ENCODE results near the gene OR2T1. TPM values are rescaled to one million over a fixed set of nuclear protein-coding genes. Genes with fewer than 3 reads are reported as not detected.
"Not testable (repeated sequence)": the region's sequence is repeated elsewhere in the genome, so short reads cannot be mapped to it uniquely, and the experiment has no call there.

The OR2T1 gene
- polyA plus RNA-seq, 3 donors: not detected

DNA sequence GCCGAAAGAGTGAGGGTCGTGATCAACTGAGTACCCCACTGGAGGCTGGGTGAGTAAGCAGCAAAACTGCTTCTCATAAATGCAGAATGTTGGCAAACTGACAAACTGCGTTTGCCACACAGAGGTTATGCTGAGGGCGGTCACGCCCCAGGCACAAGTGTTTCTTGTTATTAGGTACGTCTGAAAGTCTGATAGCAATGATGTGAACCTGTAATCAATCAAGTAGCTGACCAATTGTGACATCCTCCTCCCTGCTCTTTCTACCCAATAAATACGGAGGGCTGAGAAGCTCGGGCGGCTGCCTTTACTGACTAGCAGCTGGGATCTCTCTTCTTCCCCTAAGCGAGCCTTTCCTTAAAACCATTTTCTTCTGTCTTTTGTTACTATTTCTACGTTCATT lies 28.8 kb downstream of the OR2T1 start:
- not testable (repeated sequence) for DNase-seq (ENCODE audit: extremely low read depth in 1 of 11, low read depth in 9 of 11, low spot score in 4 of 11)

DNA sequence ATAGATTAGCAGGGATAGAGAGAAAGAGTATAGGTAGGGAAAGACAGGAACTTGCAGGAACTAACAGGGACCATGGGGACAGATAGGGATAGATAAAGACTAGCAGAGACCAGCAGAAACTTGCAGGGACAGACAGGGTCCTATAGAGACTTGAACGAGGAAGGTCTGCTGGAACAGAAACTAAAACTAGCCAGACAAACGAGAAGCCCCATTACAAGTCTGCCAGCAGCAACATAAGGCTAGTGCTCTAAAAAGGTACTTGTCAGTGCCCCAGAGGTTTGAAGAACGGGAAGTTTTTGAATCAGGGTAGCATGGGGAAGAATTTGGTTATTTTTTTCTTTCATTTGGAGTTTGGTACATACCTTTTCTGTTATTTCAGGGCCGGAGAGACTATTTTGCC lies 29.4 kb downstream of the OR2T1 start:
- DNase-seq (ENCODE audit: extremely low read depth in 1 of 11, low read depth in 9 of 11, low spot score in 4 of 11): not testable (repeated sequence)

DNA sequence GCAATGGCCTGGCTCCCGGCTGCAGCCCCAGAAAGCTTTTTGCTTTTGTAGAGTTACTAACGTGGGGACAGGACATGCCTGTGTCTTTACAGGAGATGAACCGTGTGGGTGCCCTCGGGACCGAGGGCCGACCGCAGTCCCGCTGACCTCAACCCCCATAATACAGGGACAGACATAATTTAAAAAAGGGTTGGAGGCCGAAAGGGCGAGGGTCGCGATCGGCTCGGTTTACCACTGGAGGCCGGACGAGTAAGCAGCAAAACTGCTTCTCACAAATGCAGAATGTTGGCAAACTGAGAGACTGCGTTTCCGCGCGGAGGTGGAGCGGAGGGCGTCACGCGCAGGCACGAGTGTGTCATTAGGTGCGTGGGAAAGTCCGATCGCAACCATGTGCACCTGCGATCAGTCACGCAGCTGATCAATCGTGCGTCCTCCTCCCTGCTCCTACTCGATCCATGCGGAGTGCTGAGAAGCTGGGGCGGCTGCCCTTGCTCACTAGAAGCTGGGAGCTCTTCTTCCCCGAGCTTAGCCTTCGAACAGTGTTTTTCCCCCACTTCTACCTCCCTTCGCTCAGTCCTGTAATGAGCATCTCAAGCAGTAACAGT lies 31.1 kb downstream of the OR2T1 start:
- DNase-seq (ENCODE audit: extremely low read depth in 1 of 11, low read depth in 9 of 11, low spot score in 4 of 11): not testable (repeated sequence)

DNA sequence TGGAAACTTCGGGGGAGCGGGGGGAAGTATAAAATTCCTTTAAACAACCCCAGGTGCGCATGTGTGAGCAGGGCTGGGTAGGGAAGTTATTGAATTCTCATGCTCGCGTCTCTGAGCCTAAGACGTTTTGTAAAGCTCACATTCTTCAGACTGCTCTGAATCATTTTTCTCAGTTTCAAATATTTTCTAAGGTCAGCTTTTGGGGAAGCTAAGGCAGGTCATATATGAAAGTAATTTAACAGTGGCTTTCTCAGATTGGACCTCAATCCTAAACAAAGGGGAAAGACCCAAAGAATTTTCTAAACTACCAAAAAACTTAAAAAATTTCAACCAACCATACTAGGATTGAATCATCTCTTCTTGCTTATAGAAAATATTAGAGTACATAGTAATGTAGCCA lies 32.1 kb downstream of the OR2T1 start:
- not testable (repeated sequence) for DNase-seq (ENCODE audit: extremely low read depth in 1 of 11, low read depth in 9 of 11, low spot score in 4 of 11)

DNA sequence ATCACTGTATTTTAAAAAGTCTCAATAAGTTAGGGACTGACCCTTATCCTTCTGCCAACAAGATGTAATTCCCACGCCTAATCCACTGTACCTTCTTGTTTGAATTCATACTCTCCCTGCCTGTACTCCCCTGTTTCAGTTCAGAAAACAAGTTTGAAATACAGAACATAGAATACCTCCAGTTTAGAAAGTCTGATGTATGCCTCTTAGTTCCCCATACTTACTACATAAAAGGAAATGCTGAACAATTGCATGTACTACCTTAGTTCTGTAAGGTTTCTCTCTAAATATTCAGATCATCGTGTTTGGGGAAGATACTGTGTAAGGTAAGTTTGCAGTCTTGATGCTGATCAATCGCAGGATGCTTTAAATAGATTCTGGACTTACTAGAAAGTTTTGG lies 33.5 kb downstream of the OR2T1 start:
- DNase-seq (ENCODE audit: extremely low read depth in 1 of 11, low read depth in 9 of 11, low spot score in 4 of 11): not testable (repeated sequence)

DNA sequence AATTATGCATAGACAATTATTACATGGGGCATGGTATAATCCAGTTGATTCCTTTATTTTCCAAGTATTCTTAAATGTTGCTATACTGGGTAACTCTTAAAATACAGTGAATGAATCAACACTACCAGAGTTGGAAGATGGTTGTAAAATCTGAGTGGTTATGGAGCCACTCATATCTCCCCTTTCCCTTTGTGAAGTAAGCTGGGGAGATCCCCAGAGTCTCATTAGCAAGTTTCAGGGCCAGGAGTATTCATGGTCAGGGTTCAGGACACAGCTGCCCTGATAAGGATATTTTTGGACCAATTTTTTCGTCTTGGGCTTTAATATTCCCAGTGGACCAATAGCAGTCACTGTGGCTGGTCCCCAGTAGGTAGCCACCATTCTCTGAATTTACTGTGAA lies 35.8 kb downstream of the OR2T1 start:
- DNase-seq (ENCODE audit: extremely low read depth in 1 of 11, low read depth in 9 of 11, low spot score in 4 of 11): not testable (repeated sequence)

DNA sequence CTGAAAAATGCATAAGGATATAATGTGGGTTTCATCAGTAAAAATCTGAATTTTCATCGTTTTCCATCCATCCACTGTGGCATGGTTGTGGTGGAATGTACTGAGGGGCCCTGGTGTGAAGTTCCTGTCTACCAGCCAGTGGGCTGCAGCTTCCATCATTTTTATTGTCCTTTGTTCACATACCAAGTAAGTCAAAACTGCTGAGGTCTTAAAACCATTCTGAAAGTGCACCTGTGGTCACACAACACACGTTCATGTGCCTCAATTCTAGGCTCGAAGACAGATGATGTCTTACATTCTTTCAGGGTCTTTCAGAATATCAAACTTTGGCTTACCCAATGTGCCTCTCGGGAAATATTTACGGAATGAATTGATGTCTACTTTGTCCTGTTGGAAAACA lies 36.4 kb downstream of the OR2T1 start:
- DNase-seq (ENCODE audit: extremely low read depth in 1 of 11, low read depth in 9 of 11, low spot score in 4 of 11): not testable (repeated sequence)

DNA sequence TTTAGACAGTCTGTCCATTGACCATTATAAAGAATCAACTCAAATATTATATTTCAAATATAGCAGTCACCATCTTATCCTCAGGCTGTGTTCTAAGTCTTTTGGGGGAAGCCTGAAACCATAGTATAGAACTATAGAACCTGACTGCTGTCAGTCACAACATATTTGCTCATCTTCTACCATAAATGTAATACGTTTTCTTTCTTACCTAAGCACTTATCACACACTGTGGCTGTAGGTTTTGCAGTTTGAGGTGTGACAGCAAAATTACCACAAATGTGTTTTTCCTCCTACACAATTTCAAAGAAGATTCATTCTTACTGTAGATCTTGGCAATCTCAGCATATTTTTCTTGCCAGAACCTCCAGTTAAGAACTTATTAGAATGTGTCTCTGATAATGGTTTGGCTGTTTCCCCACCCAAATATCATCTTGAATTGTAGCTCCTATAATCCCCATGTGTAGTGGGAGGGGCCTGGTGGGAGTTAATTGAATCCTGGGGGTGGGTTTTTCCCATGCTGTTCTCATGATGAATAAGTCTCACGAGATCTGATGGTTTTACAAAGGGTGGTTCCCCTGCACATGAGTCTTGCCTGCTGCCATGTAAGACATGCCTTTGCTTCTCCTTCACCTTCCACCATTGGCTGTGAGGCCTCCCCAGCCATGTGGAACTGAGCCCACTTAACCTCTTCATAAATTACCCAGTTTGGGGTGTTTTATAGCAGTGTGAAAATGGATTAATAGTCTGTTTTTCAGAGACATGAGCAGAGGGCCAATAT lies 39.8 kb downstream of the OR2T1 start:
- not testable (repeated sequence) for DNase-seq (ENCODE audit: extremely low read depth in 1 of 11, low read depth in 9 of 11, low spot score in 4 of 11)

DNA sequence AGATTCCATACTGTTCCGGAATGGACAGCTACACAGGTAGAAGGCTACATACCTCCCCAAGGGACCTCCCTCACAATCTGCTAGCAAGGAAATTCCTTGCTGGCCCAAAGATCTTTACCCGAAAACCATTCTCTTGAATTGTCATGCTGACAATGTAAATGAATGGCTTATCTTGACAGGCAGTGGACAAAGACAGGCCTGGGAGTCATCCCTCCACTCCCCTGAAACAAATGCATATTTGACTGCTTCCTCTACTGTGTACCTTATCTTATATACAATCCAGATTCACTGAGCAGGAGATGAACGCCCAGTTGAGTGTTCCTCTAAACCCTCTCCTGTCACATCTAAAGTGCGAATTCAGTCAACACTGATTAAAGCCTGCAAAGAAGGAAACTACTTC lies 41.8 kb downstream of the OR2T1 start:
- DNase-seq (ENCODE audit: extremely low read depth in 1 of 11, low read depth in 9 of 11, low spot score in 4 of 11): not testable (repeated sequence)

DNA sequence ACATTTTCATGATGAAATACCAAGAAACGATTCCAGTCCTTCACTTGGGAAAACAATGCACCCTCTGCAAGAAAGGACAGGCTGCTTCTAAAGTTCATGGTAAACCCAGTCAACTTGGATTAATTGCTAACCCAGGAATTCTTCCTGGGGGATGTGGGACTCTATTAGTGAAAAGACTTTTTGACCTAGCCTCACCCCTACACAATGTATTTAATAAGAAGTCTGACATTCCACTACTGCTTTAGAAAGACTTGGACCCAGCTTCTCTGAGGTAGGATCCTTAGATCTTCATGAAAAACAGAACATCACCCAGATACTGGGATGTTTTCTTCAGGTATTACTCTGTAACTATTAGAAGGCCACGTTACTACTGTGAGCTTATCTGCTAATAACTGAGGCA lies 42.6 kb downstream of the OR2T1 start, which contains the start of gene OR2T2:
Gene OR2T2, plus strand, starts transcription at position 239 of the 400 bp plus-strand sequence. CDS start 7,161 bp downstream, outside the sequence.
- DNase-seq (ENCODE audit: extremely low read depth in 1 of 11, low read depth in 9 of 11, low spot score in 4 of 11): peak in 1 of 11 donors; percentile 12

DNA sequence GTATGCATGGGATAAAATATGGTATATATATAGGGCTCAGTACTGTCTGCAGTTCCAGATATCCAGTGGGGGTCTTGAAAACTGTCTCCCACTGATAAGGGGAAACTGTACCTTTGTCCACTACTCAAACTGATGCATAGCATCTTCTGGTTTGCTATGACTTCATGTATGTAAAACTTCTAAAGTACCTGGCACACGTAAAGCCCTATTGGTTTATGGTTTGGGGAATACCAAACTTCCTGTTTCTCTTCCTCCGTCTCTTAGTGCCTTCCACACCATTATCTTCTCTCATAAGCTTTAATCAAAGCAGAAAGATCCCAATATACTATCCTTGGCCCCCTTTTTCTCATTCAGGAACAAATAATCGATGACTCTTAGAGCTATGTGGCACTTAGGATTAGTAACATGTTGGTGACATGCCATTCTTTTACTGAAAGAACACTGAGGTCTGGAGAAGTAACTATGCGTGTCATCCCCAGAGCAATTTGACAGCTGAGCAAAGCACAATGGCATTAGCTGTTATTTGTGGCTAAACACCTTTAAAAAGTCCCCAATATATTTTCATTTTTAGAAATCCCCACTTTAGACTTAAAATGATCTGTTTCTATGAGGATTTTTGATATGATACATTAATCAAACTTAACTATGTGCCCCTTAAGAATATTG lies 45.7 kb downstream of the OR2T1 start:
- DNase-seq (ENCODE audit: extremely low read depth in 1 of 11, low read depth in 9 of 11, low spot score in 4 of 11): not testable (repeated sequence)

DNA sequence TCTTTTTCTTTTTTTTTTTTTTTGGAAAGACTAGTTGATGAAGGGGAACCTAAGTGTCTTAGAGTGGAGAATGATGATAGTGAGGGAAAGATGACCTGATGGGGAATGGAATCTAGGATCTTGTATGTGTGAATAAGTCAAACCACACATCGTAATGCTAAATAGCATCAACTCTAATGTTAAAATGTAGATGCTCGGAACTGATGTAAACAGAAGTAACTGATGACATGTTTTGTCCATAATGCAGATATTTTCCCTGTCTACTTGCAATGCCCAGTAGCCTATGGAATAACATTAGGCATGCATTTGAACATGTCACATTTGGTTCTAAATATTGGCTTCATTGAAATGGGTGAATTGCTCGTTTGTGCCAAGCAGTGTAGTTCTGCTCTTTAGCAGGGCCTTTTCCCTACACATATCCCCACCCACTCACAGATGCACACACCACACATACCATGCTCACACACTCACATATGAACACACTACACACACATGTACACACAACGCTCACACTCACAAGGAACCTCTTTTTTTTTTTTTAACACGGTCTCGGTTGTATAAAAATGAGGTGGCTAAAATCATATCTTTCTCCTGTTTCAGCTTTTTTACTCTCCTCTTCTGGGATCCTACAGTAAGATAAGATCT lies 47.1 kb downstream of the OR2T1 start:
- DNase-seq (ENCODE audit: extremely low read depth in 1 of 11, low read depth in 9 of 11, low spot score in 4 of 11): not testable (repeated sequence)

DNA sequence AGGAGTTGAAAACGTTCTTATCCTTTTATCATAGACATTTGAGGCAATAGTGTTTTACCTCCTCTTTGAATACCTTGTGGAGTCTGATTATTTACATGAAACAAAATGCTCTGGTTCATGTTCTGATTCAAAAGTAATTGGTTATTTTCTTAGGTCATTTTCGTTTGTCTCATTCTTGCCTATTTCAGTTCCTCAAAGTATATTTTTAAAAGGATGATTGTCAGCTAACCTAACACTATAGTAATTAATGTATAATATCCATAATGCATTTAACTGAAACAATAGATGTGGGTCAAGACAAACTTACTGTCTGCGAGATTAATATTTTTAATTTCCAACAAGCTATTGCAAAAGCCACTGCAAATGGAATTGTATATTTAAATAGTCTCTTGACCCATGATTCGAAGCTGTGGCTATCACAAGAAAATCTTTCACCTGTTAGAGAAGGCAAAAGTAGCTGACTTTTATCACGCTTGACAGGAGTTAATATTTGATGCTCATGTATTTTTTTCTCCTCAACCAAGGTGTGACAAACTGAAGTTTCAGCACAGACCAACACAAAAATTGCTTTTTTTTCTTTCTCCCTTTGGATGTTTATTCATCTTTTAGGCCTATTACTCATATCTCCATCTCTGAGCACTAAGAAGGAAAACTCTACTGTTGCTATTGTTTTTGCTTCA lies 47.8 kb downstream of the OR2T1 start:
- not testable (repeated sequence) for DNase-seq (ENCODE audit: extremely low read depth in 1 of 11, low read depth in 9 of 11, low spot score in 4 of 11)

DNA sequence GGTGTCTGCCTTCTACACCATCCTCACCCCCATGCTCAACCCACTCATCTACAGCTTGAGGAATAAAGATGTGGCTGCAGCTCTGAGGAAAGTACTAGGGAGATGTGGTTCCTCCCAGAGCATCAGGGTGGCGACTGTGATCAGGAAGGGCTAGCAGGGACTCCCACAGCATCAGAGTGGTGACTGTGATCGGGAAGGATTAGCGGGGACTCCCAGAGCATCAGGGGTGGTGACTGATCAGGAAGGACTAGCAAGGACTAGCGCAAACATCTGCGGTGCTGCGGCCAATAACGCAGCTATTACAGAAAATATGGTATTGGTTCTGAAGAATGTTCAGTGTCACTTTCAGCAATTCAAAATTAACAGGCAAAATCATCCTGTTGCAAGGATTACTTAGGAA lies 50.8 kb downstream of the OR2T1 start:
- not testable (repeated sequence) for DNase-seq (ENCODE audit: extremely low read depth in 1 of 11, low read depth in 9 of 11, low spot score in 4 of 11)

DNA sequence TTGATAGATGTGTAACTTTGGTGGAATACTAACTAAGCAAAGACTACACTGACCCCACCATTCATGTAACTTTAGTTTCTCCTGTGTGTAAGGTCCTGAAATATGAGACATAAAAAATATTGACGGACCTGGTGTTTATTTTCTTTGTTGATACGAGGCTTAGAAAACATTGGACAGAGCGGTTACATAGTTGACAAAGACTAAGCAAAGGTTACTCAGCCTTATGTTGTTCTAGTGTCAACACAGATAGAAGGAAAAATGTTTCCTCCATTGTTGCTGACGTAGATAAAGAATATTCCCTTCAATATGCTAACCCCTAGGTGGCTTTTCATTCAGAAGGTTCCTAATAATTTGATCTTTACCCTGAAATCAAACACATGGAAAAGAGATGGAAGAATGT lies 52.2 kb downstream of the OR2T1 start:
- DNase-seq (ENCODE audit: extremely low read depth in 1 of 11, low read depth in 9 of 11, low spot score in 4 of 11): not testable (repeated sequence)

DNA sequence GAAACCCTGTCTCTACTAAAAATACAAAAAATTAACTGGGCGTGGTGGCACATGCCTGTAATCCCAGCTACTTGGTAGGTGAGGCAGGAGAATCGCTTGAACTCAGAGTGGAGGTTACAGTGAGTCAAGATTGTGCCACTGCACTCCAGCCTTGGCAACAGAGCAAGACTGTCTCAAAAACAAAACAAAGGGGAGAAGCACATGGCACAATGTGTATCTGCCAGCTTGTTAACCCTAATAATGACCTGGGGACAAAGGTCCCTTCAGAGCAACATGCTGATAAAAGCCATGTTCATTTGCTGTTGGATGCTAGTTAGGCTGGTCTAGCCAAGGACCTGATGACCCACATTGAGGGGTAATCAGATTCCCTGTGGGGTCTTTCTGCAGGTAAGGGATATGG lies 53.8 kb downstream of the OR2T1 start:
- DNase-seq (ENCODE audit: extremely low read depth in 1 of 11, low read depth in 9 of 11, low spot score in 4 of 11): not testable (repeated sequence)
